Measurements from ENCODE around the gene PXMP4. TPM values are rescaled to one million over a fixed set of nuclear protein-coding genes. Genes with fewer than 3 reads are reported as not detected.

The PXMP4 gene
- total RNA-seq, 4 donors from 2014 or later, result 12.5 to 34.1 (median 21.2) TPM

DNA sequence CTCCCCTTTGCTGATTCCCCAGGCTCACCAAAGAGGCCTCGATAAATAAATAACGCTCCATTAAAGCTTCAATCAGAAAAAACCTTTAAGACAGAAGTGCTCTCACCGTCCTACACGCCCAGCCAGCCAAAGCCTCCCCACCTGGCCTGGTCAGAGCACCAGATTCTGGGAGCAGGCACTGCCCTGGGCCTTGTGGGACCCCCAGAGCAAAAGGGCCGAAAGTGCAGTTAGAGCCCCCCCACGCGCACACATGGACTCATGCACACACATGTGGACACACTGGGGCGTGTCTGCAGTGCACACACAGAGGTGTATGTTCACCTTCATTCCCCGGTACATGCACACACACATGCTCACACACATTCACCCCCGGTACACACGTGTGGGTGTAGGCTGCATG, 44.0 kb downstream of the PXMP4 start:
- DNase-seq (ENCODE audit: low spot score in 2 of 2), result peak in 1 of 2 donors; percentile 86
- TF ChIP-seq POLR2A (IDR thresholded peaks at IDR 0.05), result no peak
- TF ChIP-seq, protein P1, sequence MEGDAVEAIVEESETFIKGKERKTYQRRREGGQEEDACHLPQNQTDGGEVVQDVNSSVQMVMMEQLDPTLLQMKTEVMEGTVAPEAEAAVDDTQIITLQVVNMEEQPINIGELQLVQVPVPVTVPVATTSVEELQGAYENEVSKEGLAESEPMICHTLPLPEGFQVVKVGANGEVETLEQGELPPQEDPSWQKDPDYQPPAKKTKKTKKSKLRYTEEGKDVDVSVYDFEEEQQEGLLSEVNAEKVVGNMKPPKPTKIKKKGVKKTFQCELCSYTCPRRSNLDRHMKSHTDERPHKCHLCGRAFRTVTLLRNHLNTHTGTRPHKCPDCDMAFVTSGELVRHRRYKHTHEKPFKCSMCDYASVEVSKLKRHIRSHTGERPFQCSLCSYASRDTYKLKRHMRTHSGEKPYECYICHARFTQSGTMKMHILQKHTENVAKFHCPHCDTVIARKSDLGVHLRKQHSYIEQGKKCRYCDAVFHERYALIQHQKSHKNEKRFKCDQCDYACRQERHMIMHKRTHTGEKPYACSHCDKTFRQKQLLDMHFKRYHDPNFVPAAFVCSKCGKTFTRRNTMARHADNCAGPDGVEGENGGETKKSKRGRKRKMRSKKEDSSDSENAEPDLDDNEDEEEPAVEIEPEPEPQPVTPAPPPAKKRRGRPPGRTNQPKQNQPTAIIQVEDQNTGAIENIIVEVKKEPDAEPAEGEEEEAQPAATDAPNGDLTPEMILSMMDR (IDR thresholded peaks at IDR 0.05), result no peak
- 90 to 93% methylated on average over 11 of the region's 11 CpGs for WGBS, 2 donors
- intact Hi-C loops (cut with DNase I; ENCODE audit: low total_unique reads), result no loop called here
- no peak overlapping the region for H3K4me3 ChIP-seq (ENCODE audit: low read depth, poor library complexity, severe bottlenecking)

DNA sequence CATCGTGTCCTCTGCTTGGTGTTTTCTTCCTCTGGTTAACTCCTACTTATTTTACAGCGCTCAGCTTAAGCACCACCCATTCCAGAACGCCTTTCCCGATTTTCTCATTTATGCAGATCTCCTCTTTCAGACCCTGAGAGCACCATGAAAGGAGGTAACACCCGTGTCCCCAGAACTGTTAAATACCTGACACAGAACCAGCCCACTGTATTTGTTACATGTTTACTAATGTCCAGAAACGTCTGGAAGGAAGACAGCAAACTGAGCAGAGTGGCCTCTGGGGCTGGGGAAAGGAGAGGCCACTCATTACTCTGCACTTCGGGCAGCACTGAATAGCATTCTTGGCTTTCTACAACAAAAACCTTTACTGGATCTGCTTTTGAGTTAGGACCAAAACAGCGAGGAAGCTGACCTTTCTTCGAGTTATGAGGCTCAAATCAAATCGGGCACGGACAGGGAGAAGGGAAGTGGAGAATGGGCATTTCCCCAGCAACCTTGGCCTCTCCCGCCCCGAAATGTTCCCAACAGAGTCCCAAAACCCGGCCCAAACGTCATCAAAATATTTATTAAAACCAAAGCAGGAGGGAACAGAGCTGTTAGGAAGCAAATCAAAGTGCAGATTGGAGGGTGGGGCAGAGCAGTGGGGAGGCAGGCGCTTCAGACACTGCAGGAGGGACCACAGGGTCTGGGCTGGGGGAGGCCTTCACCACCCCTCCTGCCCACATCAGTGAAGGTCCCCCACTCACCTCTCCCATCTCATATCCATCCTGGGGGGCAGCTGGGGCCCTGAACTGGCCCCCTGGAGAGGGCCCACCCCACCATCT, 44.8 kb downstream of the PXMP4 start:
- WGBS, 2 donors, result 29 to 51% methylated on average over 16 of the region's 16 CpGs
- TF ChIP-seq POLR2A (IDR thresholded peaks at IDR 0.05), result no peak
- TF ChIP-seq, protein P1 (IDR thresholded peaks at IDR 0.05), result no peak
- intact Hi-C loops (cut with DNase I; ENCODE audit: low total_unique reads), result no loop called here
- no peak overlapping the region for H3K4me3 ChIP-seq (ENCODE audit: low read depth, poor library complexity, severe bottlenecking)
- DNase-seq (ENCODE audit: low spot score in 2 of 2), result peak; percentile 65 to 84

DNA sequence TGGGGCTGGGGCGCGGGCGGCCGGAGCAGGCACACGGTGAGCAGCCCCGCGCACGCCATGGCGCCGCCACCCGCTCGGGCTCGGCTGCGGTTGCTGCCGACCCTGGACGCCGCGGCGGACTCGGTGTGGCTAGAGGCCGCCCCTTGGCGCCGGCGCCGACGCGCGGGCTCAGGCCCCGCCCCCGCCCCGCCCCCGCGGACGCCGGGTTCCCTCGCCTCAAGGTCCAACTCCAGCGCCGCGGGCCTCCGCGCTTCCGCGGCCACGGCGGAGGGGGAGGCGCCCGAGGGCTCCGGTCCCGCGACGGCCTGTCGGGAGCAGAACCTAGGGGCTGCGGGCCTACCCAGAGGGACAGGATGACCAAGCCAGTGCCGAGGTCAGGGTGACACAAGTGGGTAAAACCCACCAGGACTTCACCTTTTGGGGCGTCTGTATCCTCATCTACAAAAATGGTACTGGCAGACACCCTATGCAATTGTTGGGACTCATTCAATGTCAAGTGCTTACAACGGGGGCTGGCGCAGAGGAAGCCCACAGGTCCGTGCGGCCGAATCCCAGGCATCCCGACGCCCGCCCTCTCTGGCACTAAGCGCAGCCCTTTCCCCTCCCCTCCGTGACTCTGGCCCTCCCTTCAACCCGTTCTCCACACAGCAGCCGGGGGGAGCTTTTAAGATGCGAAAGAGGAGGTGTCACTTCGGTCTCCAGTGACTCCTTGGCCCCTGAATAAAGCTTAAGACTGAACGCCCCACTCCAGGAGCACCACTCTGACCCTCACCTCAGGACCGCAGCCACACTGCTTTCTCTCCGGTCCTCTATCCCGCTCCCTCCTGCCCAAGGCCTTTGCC, 45.6 kb downstream of the PXMP4 start, which contains the start of gene NECAB3:
TSS of gene NECAB3 (minus strand) at position 135 of the 842 bp plus-strand sequence. CDS start at position 59, 76 bp downstream.
- TF ChIP-seq POLR2A (IDR thresholded peaks at IDR 0.05), result no peak
- TF ChIP-seq, protein P1 (IDR thresholded peaks at IDR 0.05), result no peak
- H3K4me3 ChIP-seq (ENCODE audit: low read depth, poor library complexity, severe bottlenecking), result peak within 1 kb of the TSS; percentile 40
- intact Hi-C loops (cut with DNase I; ENCODE audit: low total_unique reads), result no loop called here
- WGBS, 2 donors, result 3 to 4% methylated on average over 33 to 44 of the region's 73 CpGs
- DNase-seq (ENCODE audit: low spot score in 2 of 2), result peak; percentile 73 to 96

DNA sequence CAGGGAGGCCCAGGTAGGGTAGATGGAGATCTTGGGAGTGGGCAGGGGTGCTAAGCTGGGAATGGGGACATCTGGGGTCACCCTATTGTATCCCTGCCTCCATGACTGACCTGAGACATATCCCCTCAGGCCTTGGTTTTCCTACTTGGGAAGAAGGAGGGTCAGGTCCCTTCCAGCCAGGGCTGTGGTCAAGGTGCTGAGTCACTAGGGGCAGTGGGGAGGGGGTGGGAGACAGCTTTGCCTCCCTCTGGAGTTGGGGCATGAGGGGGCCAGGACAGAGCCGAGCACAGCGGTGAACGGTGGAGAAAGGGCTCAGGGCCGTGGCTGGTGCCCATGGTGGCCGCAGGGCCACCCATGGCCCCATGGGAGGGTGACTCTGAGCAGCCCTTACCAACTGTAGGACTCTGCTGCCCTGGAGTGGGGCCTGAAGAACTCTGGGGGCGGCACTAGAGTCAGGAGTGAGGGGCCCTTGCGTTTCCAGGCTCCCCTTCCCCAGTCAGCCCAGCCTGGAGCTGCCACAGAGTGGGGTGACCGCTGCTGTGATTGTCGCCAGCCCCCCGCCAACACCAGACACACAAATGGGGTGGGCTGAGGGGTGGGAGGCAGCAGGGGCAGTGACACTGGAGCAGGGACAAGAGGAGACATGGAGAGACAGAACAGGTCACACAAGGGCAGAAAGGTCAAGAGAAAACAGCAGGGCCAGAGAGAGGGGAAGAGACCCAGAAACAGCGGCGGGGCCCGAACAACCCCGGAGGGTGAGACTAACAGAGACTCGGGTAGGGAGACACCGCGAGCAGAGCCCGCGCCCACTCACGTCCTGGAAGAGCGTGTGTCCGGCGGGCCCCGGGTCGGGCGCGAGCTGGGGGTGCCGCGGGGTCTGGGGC, 46.5 kb downstream of the PXMP4 start:
- WGBS, 2 donors, result 17 to 23% methylated on average over 29 of the region's 29 CpGs
- peak overlapping the region; percentile 40 for H3K4me3 ChIP-seq (ENCODE audit: low read depth, poor library complexity, severe bottlenecking)
- no peak for DNase-seq (ENCODE audit: low spot score in 2 of 2)
- TF ChIP-seq, protein P1 (IDR thresholded peaks at IDR 0.05), result no peak
- TF ChIP-seq POLR2A (IDR thresholded peaks at IDR 0.05), result no peak
- intact Hi-C loops (cut with DNase I; ENCODE audit: low total_unique reads), result no loop called here

DNA sequence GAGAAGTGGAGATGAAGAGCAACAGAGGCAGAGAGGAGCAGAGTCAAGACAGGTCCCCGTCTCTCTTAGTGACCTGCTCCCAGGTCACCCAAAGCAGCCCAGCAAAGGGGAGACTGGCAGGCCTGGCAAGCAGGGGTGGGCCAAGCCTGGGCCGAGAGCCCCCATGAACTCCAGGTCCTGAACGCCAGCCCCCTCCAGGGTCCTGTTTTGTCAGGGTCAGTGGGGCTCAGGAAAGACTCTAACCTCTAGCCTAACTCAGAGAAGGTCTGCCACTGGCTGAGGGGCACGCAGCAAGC, 47.0 kb downstream of the PXMP4 start:
- WGBS, 2 donors, result 88 to 93% methylated on average over 4 of the region's 4 CpGs
- no peak overlapping the region for H3K4me3 ChIP-seq (ENCODE audit: low read depth, poor library complexity, severe bottlenecking)
- intact Hi-C loops (cut with DNase I; ENCODE audit: low total_unique reads), result no loop called here
- no peak for DNase-seq (ENCODE audit: low spot score in 2 of 2)
- TF ChIP-seq POLR2A (IDR thresholded peaks at IDR 0.05), result no peak
- TF ChIP-seq, protein P1 (IDR thresholded peaks at IDR 0.05), result no peak

All from lower leg skin (tissue), 4 donors.